ENCODE measurements around the gene FOLR2. TPM values are rescaled to one million over a fixed set of nuclear protein-coding genes. Genes with fewer than 3 reads are reported as not detected.
"Not testable (repeated sequence)": the region's sequence is repeated elsewhere in the genome, so short reads cannot be mapped to it uniquely, and the experiment has no call there.

The FOLR2 gene
- polyA plus RNA-seq, 1 donor (not counting 4 experiments of a cell fraction or from before 2014, with no cell fraction given), result not detected

DNA sequence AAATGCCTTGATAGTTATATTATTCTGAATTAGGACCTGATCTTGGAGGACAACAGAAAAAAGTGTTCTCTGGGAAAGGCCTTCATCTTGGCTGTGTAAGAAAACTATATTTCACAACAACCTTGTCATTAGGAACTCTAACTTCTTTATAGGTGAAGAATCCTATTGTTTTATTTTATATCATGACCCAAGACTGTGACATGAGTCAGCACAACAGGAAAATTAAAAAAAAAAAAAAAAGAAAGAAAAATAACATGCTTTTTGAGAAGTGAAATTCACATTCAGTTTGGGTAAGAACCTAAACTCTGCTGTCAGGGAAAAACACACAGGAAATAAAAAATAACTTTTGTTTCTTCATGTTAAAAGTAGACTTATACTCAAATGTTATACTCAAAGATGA is 11.7 kb upstream of the FOLR2 start:
- FAIRE-seq, result no peak

DNA sequence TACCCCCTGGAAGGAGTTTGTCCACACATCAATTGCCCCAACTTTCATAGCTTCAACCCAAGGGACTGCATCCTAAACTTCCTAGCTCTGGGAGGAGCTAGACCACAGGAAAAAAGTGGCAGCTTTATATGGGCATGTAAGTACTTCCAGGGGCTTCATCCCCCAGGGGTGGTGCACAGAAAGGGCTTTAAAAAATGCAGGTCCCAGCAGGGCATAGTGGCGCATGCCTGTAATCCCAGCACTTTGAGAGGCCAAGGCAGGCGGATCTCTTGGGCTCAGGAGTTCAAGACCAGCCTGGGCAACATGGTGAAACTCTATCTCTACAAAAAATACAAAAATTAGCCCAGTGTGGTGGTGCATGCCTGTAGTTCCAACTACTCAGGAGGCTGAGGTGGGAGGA is 9.8 kb upstream of the FOLR2 start:
- H3K79me2 ChIP-seq (ENCODE audit: control insufficient read depth, insufficient read depth, low read length); H3K4me3 ChIP-seq (ENCODE audit: control insufficient read depth in 2 of 3, extremely low read depth in 1 of 3, insufficient read depth in 2 of 3, low read depth in 1 of 3, low read length in 3 of 3); H3K4me2 ChIP-seq (ENCODE audit: control insufficient read depth, extremely low read depth, insufficient read depth, low read depth, low read length); H3K27me3 ChIP-seq (ENCODE audit: control insufficient read depth, extremely low read depth, insufficient read depth, low read length); H3K36me3 ChIP-seq (ENCODE audit: control insufficient read depth in 2 of 2, extremely low read depth in 1 of 2, insufficient read depth in 2 of 2, low read length in 2 of 2); H3K9me3 ChIP-seq (ENCODE audit: control insufficient read depth, low read depth, low read length); H4K20me1 ChIP-seq (ENCODE audit: control insufficient read depth, extremely low read depth, insufficient read depth, low read length); FAIRE-seq; H3K4me1 ChIP-seq (ENCODE audit: control insufficient read depth, extremely low read depth, insufficient read depth, low read length); H3K9me1 ChIP-seq (ENCODE audit: control insufficient read depth, extremely low read depth, insufficient read depth, low read length); H3K9ac ChIP-seq (ENCODE audit: control insufficient read depth, extremely low read depth, insufficient read depth, low read length); DNase-seq (ENCODE audit: low read depth, low spot score); H3K27ac ChIP-seq (ENCODE audit: control insufficient read depth, insufficient read depth, low read length); H2AFZ ChIP-seq (ENCODE audit: control insufficient read depth, low read length); dilution Hi-C loops (cut with MboI; ENCODE audit: extremely low pct_ligation_motif_present, low sequenced_read_pairs): not testable (repeated sequence)

More for the DNA sequence above, 11.7 kb upstream of the FOLR2 start:
- Histone ChIP-seq H3K9me1 (ENCODE audit: control insufficient read depth, extremely low read depth, insufficient read depth, low read length) (no peaks in the 10 kb centered on the region), H3K9ac (ENCODE audit: control insufficient read depth, extremely low read depth, insufficient read depth, low read length) (no peak overlapping the region), H3K4me1 (ENCODE audit: control insufficient read depth, extremely low read depth, insufficient read depth, low read length) (peaks cover 3% of the 10 kb centered on the region), H2AFZ (ENCODE audit: control insufficient read depth, low read length) (no peak overlapping the region), H3K9me3 (ENCODE audit: control insufficient read depth, low read depth, low read length) (no peaks in the 10 kb centered on the region), H3K79me2 (ENCODE audit: control insufficient read depth, insufficient read depth, low read length) (no peaks in the 10 kb centered on the region), H3K27ac (ENCODE audit: control insufficient read depth, insufficient read depth, low read length) (no peak overlapping the region), H3K27me3 (ENCODE audit: control insufficient read depth, extremely low read depth, insufficient read depth, low read length) (no peaks in the 10 kb centered on the region), H3K4me2 (ENCODE audit: control insufficient read depth, extremely low read depth, insufficient read depth, low read depth, low read length) (no peak overlapping the region), H3K4me3 (ENCODE audit: control insufficient read depth in 2 of 3, extremely low read depth in 1 of 3, insufficient read depth in 2 of 3, low read depth in 1 of 3, low read length in 3 of 3) (no peak overlapping the region), H4K20me1 (ENCODE audit: control insufficient read depth, extremely low read depth, insufficient read depth, low read length) (no peaks in the 10 kb centered on the region), H3K36me3 (ENCODE audit: control insufficient read depth in 2 of 2, extremely low read depth in 1 of 2, insufficient read depth in 2 of 2, low read length in 2 of 2) (no peaks in the 10 kb centered on the region)
- DNase-seq (ENCODE audit: low read depth, low spot score), result no peak
- dilution Hi-C loops (cut with MboI; ENCODE audit: extremely low pct_ligation_motif_present, low sequenced_read_pairs), result no loop called here
- no peak for TF ChIP-seq EZH2 (IDR thresholded peaks at IDR 0.05; ENCODE audit: low read length)
- TF ChIP-seq, protein P1, sequence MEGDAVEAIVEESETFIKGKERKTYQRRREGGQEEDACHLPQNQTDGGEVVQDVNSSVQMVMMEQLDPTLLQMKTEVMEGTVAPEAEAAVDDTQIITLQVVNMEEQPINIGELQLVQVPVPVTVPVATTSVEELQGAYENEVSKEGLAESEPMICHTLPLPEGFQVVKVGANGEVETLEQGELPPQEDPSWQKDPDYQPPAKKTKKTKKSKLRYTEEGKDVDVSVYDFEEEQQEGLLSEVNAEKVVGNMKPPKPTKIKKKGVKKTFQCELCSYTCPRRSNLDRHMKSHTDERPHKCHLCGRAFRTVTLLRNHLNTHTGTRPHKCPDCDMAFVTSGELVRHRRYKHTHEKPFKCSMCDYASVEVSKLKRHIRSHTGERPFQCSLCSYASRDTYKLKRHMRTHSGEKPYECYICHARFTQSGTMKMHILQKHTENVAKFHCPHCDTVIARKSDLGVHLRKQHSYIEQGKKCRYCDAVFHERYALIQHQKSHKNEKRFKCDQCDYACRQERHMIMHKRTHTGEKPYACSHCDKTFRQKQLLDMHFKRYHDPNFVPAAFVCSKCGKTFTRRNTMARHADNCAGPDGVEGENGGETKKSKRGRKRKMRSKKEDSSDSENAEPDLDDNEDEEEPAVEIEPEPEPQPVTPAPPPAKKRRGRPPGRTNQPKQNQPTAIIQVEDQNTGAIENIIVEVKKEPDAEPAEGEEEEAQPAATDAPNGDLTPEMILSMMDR (optimal IDR thresholded peaks at IDR 0.05 in 1 of 3, IDR thresholded peaks at IDR 0.05 in 1 of 3, conservative IDR thresholded peaks at IDR 0.05 in 1 of 3; ENCODE audit: extremely low read depth in 1 of 3, insufficient read depth in 2 of 3, low read length in 3 of 3), result no peak

DNA sequence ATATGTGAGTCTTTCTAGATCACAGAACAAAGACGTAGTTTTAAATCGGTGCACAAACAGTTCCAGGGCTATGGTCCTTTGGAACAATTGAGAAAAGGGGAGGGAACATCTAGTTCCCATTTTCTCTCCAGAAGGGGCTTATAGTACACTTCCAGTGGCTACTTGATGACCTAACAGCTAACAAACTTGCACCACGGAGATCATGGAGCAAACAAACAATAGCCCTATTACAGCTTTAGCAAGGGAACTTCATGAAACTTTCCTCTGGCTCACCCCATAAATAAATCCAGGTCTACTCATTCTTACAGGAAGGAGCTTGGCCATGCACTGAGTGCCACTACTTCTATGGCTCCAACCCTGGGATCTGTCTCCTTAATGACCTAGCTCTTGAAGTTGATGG is 8.3 kb upstream of the FOLR2 start:
- Histone ChIP-seq H3K9me3 (ENCODE audit: control insufficient read depth, low read depth, low read length) (no peaks in the 10 kb centered on the region), H3K4me2 (ENCODE audit: control insufficient read depth, extremely low read depth, insufficient read depth, low read depth, low read length) (no peak overlapping the region), H4K20me1 (ENCODE audit: control insufficient read depth, extremely low read depth, insufficient read depth, low read length) (no peaks in the 10 kb centered on the region), H3K27me3 (ENCODE audit: control insufficient read depth, extremely low read depth, insufficient read depth, low read length) (no peaks in the 10 kb centered on the region), H2AFZ (ENCODE audit: control insufficient read depth, low read length) (no peak overlapping the region), H3K79me2 (ENCODE audit: control insufficient read depth, insufficient read depth, low read length) (no peaks in the 10 kb centered on the region), H3K4me3 (ENCODE audit: control insufficient read depth in 2 of 3, extremely low read depth in 1 of 3, insufficient read depth in 2 of 3, low read depth in 1 of 3, low read length in 3 of 3) (no peak overlapping the region), H3K36me3 (ENCODE audit: control insufficient read depth in 2 of 2, extremely low read depth in 1 of 2, insufficient read depth in 2 of 2, low read length in 2 of 2) (no peaks in the 10 kb centered on the region), H3K27ac (ENCODE audit: control insufficient read depth, insufficient read depth, low read length) (no peak overlapping the region), H3K9ac (ENCODE audit: control insufficient read depth, extremely low read depth, insufficient read depth, low read length) (no peak overlapping the region), H3K9me1 (ENCODE audit: control insufficient read depth, extremely low read depth, insufficient read depth, low read length) (no peaks in the 10 kb centered on the region), H3K4me1 (ENCODE audit: control insufficient read depth, extremely low read depth, insufficient read depth, low read length) (no peaks in the 10 kb centered on the region)
- dilution Hi-C loops (cut with MboI; ENCODE audit: extremely low pct_ligation_motif_present, low sequenced_read_pairs), result no loop called here
- FAIRE-seq (no peak), DNase-seq (ENCODE audit: low read depth, low spot score) (no peak)
- TF ChIP-seq, protein P1 (optimal IDR thresholded peaks at IDR 0.05 in 1 of 3, IDR thresholded peaks at IDR 0.05 in 1 of 3, conservative IDR thresholded peaks at IDR 0.05 in 1 of 3; ENCODE audit: extremely low read depth in 1 of 3, insufficient read depth in 2 of 3, low read length in 3 of 3), result no peak
- no peak for TF ChIP-seq EZH2 (IDR thresholded peaks at IDR 0.05; ENCODE audit: low read length)

Measured in keratinocyte (primary cell).